H1 (cell line): ENCODE measurements around the gene ENTREP3. TPM values are rescaled to one million over a fixed set of nuclear protein-coding genes. Genes with fewer than 3 reads are reported as not detected.

Experiments used
- CEBPB ChIP-seq: IDR thresholded peaks from 2 replicates; pipeline ENCODE4 v1.6.1; 2012; ENCODE audit warnings: low read depth, low read length
- CREB1 ChIP-seq: IDR thresholded peaks from 2 replicates; pipeline ENCODE4 v1.6.1; 2012; ENCODE audit warnings: inconsistent platforms
- CTCF ChIP-seq, 3 experiments: IDR thresholded peaks; 1 replicate in 2 of 3; 2 replicates in 1 of 3; pipeline versions ENCODE4 v1.5.1 to v1.6.1; 2011; ENCODE audit warnings: low read length in 3 of 3, mild to moderate bottlenecking in 3 of 3, inconsistent platforms in 2 of 3, low read depth in 1 of 3, moderate library complexity in 1 of 3; ENCODE audit not compliant: insufficient read depth in 1 of 3; ENCODE audit errors: control extremely low read depth in 1 of 3
- HDAC2 ChIP-seq, 2 experiments: fragments of 300-600 bp in 1 of 2; sonication (generic) in 1 of 2; IDR thresholded peaks; 2 replicates each; pipeline ENCODE4 v1.6.1; 2011 to 2012; ENCODE audit warnings: low read depth in 2 of 2, low read length in 2 of 2, mild to moderate bottlenecking in 2 of 2, moderate library complexity in 2 of 2, borderline replicate concordance in 1 of 2, inconsistent platforms in 1 of 2
- SP2 ChIP-seq: IDR thresholded peaks from 2 replicates; pipeline ENCODE4 v1.6.1; 2012; ENCODE audit warnings: mild to moderate bottlenecking, low read length, inconsistent platforms
- polyA plus RNA-seq, 7 experiments: library from polyadenylated mRNA; depleted of rRNA in 3 of 7; stranded (reverse) in 5 of 7; unstranded in 2 of 7; fragments of >200 nt in 5 of 7; fragments of 200-250 nt in 2 of 7; gene quantifications; 1 replicate in 5 of 7; 2 replicates in 1 of 7; 4 replicates in 1 of 7; pipeline versions ENCODE4 v1.2.1 to v1.2.3, GENCODE V29; 2011 to 2013; ENCODE audit warnings: missing spikeins in 2 of 7, mixed read lengths in 2 of 7
- total RNA-seq: library from RNA; stranded (reverse); fragmentation: NEBNext Ultra II Directional; extraction: Animal tissue kit (Norgen Biotek cat#: 25700); gene quantifications from 2 replicates; pipeline ENCODE4 v1.2.1, GENCODE V29; 2021

Gene ENTREP3
- total and polyA plus RNA-seq, 2 of the 8 experiments (the other 6 are each of a cell fraction or from before 2014, with no cell fraction given) = 22.8 to 52.2 TPM

GRCh38 chr1:155242805-155243358, 12.4 kb downstream of the ENTREP3 start (continued):
- no peak for TF ChIP-seq CTCF (IDR thresholded peaks at IDR 0.05; ENCODE audit: control extremely low read depth in 1 of 3, insufficient read depth in 1 of 3, low read depth in 1 of 3, low read length in 3 of 3)
- no peak for TF ChIP-seq CEBPB
- no peak for TF ChIP-seq SP2
- TF ChIP-seq HDAC2 (IDR thresholded peaks at IDR 0.05; ENCODE audit: borderline replicate concordance in 1 of 2, low read depth in 2 of 2, low read length in 2 of 2) = no peak
- TF ChIP-seq CREB1 = no peak
